HG03108 (cell line): ENCODE data around the gene LRRC9.
"Not testable (repeated sequence)": the region's sequence is repeated elsewhere in the genome, so short reads cannot be mapped to it uniquely, and the experiment has no call there.

Source experiments
- ATAC-seq: cut with Tn5 transposase; IDR thresholded peaks from one replicate; pipeline ENCODE4 v1.9.1; 2021; ENCODE audit warnings: moderate library complexity; ENCODE audit not compliant: unreplicated experiment

The LRRC9 gene

DNA sequence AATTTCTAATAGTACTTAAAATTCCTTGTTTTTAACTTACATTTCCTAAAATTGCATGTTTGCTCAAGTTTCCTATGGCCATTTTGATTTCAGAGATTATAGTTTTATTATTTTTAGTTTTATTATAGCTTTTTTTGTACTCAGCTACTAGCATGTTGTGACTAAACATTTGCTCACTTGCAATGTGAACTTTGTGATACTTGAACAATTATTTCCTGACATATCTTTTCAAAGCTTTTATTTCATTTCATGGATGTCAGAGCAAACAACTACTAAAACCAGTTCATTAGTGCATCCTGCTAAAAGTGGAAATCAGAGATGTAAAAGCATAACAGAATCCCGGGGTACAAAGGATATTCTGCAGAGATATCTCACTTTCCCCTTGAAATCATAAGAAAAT is 138.1 kb downstream of the LRRC9 start:
- ATAC-seq = no peak

DNA sequence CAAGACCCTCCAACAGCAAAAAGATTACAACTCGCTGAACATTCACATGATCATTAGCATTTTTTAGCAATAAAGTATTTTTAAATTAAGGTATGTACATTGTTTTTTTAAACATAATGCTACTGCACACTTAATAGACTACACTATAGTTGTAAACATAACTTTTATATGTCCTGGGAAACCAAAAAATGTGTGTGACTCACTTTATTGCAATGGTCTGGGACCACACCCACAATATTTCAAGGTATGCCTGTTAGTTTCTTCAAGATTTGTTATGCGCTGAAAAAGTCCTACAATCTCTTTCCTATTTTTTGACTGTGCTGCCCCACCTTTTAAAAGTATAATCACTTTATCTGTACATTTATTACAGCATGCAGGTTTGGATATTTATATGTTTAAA is 141.4 kb downstream of the LRRC9 start:
- no peak for ATAC-seq

DNA sequence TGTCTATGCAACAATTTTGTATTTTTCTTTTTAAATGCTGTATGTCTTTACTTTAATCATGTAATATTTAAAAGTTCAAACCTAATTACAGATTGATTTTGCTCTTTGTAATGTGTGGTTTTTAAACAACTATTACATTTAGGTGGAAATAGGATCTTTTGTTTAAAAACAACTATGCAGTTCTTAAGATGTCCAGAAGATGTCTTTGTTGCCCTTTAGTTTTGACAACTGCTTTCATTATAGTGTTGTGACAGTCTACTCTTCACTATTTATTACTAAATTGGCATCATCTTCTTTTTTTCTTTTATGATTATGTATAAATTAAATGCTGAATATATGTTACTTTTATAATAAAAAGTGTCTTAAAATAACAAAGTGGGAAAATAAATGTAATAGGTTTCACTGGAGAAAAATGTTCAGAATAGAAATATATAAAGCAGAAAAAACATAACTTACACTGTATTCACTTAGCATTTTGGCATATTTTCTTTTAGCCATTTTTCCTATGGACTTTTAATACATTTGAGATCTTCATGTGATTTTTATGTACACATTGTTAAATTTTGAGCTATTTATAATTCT is 144.6 kb downstream of the LRRC9 start:
- ATAC-seq = no peak

DNA sequence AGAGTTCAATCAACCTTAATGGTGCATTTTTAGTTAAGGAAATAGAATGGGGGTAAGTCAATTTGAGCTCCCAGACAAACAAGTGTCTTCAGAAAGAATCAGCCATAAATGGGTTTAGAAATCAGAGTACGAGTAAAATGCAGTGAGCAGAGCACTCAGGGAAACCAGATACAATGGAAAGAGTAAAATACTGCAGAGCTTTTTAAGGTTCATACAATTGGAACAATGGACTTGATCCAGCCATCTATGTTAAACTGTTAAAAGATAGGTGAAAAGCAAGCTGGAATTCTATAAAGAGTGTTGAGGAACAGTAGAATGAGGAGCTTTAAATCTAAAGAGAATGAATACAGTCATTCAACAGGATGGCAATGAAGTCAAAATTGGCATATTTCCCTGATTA is 147.9 kb downstream of the LRRC9 start:
- no peak for ATAC-seq

DNA sequence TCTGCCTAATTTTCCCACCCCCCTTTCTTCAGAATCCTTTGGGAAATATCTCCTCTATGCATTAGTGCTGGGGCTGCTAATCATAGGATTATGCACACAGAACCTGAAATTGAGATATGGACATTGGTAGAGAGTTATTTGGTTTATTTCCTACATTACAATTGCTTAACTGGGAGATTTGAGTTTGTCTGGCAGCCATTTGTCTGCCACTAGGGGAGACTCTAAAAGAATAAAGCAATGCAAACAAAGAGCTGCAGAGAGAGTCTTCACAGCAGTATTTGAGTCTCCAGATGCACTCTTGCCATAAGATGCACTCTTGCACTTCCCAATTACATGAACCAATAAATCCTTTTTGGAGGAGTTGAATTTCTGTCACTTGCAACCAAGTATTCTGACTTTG is 159.8 kb downstream of the LRRC9 start:
- no peak for ATAC-seq

DNA sequence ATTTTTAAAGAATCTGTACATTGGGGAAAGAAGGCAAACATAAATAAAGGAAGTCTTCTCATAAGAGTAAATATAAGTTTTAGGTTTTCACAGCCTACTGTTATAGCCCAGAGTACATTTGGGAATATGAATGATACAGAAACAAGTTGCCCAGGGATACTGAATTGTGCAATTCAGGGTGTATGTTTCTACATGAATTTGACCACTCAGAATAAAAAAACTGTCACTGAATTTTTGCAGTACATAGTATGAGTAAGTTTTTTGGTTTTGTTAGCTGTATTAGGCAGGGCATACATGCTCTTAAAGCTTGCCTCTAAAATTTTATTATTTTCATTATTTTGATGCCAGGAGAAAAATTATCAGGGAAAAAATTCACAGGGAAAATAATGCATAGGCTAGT is 165.1 kb downstream of the LRRC9 start:
- no peak for ATAC-seq

DNA sequence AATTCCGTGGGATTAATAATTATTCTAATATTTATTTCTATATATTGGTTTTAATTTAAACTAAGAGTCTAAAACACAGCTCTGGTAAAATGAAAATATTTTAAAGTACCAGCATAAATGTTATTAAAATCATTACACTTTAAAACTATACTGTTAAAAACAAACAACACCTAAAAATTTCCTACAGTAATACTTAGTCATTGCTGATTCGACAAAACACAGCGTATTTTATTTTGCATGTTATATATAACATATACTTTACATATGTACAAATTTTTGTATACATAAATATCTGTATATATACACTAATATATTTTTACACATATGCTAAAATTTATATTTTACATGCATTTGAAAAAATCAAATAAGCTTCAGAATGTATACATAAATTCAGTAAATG is 165.7 kb downstream of the LRRC9 start:
- no peak for ATAC-seq

DNA sequence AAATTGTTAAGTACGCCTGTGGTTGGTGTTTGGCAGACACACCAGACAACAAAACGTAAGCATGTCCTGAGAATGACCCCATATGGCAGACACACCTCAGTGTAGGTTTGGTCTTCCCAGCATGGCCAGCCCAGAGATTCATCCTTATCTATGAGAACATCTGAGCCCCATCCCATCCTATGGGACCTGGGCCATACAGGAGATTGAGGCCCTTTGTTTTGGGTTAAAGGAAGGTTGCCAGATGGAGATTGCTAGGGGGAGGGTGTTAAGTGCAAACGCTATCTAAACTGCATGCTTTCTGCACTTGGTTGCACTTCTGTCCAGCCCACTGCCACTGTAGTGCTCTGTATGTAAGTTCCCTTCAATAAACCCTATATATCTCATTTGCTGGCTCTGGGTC is 167.7 kb downstream of the LRRC9 start:
- no peak for ATAC-seq

DNA sequence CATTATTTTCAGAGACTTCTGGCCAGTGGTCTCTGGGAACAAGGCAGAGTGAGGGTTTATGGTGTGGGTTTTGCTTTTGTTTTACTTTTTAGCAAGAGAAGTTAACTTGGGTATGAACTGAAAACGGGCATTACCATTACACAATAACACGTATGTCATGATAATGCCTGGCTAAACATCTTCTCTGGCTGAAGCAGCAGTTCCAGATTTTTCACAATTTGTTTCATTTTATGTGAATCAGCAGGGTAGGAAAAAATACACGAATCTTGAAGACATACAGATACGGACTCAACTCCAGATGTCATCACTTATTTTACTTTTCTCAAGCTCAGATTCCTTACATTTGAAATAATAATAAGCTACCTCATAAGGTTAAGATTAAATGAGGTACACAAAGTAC is 169.3 kb downstream of the LRRC9 start:
- no peak for ATAC-seq

DNA sequence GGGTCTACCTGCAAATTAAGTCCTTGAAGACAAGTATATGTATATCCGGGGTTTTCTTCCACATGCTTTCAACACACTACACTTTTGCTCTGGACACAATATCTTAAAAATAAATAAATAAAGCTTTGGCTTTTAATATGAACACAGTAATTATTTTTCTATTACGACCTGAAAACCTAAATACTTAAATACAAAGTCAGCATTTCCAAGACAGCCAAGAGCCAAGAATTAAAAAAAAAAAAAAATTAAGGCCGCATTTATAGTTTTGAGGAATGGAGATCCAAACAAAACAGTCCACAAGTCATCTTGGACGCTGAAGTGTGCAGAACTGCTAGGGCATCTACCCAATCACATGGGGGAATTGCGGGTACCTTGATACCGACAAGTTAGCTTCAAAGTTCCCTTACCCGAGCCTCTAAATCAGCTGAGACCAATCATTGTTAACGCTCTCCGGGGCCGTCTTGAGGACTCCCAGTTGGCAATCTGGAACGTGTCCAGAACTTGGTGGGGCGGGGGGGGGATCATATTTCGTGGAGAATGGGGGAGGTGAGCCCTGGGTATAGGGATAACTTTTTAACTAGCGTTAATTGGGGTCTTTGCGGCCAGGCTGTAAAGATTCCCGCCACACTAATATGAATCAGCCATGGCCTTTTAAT is 171.0 kb downstream of the LRRC9 start:
- no peak for ATAC-seq

DNA sequence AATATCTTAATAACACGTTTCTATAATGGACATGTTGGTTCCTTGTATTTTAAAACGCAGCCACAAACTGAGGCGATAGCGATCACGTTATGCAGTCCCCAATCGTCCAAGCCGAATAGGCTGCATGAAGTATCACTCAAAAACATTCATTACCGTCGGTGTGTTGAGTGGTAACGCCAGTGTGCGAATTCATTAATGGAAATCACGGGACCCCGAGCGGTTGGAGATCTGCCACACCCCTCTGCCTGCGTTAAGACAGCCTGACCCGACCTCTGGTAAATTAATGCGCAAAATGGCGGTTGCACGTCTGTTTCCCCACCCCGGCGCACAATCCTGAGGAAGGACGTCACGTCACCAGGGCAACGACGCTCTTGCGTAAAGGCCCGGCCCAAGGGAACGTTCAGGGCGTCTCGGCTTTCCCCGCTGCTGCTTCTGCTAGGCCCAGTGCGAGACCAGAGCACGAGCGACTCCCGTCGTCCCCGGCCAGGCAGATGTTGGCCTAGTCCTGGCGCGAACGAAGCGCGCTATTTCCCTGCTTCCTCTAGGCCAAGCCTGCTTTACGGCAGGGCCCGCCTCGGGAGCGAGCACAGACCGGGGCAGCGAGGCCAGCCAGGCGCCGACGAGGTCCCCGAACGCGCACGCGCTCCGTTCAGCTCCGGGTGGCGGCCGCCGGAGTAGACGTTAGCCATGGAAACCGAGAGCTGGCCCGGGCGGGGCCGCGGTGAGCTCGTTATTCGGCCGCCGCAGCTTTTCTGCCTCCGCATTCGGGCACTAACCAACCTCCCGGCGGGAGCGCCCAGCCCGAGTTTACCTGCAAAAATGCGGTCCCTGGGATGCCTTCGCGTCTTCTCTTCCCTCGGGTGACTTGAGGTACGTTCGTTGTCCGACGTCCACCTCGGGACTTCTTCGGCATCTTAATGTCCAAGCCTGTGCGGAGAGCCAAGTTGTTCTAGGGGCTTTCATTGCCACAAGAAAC is 171.9 kb downstream of the LRRC9 start, which contains the start of gene PCNX4:
TSS of gene PCNX4 (plus strand) at position 374 of the 976 bp plus-strand sequence. CDS start 15,716 bp downstream, outside the sequence.
- peak; percentile 92 for ATAC-seq

DNA sequence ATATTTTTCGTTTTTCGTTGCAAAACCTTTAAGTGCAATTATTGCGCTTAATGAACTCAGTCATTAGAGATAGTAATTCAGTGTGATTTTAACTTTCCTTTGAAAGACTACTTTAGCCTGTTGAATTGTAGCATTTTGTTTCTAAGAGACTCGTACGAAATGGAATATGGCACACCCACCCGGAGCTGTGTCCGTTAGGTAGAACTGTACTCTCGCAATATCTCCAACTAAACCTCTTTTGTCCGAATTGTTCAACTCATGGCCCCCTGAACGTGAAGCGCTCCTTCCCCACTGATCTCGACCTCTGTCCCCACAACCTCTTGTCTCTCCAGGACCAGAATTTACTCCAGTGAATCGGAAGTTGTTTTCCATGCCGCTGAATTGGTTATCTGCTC is 172.6 kb downstream of the LRRC9 start:
- ATAC-seq = no peak

DNA sequence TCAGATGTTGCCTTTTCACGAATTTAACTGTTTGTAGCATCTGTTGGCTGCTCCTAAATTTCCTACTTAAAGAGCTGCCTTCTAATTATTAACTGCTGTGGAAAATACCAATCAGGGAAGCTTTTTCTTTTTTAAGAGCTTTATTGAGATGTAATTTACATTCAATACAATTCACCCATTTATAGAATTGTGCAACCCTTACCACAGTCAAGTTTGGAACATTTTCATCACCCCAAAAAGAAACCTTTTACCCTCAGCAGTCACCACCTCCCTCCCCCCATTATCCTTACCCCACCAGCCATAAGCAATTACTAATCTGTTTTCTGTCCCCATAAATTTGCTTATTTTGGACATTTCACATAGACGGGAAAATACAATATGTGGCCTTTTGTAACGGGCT is 173.1 kb downstream of the LRRC9 start:
- no peak for ATAC-seq

DNA sequence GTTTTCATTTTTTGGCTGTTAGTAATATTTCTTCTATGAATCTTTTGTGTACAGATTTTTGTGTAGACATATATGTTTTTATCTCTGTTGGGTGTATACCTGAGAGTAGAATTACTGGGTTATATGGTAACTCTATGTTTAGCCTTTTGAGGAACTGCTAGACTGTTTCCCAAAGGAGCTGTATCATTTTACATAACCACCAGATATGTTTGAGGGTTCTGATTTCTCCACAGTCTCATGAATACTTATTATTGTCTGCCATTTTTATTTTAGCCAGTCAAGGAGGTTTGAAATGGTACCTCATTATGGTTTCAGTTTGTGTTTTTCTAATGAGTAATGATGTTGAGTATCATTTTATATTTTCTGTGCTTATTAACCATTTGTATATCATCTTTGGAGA is 173.7 kb downstream of the LRRC9 start:
- ATAC-seq = no peak

DNA sequence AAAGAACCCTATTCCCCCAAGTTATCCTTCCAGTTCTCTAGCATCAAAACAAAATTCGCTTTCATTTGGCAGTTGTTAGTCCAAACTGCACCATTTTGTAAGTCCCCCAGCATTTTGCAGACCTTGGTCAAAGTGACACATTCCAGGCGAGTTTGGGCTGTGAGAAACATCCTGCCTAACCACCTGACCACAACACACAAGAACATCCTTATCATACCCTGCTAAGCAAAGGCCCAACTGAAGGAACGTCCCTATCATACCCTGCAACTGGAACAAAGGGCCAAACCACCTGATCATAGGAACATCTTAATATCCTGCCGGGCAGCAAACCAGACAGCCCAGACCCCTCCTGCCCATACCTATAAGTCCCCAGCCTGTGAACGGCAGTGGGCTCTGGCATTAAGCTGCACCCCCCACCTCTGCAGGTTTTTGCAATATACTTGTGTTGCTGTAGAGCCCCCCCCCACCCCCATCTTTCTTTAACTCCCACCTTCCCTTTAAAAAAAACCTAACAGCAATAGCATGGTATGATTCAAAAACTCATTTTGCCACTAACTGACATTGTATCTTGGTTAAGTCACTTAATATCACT is 174.5 kb downstream of the LRRC9 start:
- ATAC-seq = no peak

DNA sequence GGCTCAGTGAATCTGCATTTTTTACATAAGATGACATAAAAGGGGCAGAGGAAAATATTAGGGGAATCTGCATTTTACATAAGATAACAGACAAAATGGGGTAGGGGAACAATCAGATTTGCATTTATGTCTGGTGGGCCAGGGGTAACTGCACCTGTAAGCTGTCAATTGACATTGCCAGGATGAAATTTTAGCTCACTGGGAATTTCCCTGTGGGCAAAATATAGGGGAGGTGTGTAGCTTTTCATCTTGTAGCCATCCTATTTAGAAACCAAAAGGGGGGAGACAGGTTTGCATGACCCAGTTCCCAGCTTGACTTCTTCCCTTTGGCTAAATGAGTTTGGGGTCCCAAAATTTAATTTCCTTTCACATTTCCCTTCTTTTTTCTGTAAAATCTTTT is 175.3 kb downstream of the LRRC9 start:
- ATAC-seq = no peak

DNA sequence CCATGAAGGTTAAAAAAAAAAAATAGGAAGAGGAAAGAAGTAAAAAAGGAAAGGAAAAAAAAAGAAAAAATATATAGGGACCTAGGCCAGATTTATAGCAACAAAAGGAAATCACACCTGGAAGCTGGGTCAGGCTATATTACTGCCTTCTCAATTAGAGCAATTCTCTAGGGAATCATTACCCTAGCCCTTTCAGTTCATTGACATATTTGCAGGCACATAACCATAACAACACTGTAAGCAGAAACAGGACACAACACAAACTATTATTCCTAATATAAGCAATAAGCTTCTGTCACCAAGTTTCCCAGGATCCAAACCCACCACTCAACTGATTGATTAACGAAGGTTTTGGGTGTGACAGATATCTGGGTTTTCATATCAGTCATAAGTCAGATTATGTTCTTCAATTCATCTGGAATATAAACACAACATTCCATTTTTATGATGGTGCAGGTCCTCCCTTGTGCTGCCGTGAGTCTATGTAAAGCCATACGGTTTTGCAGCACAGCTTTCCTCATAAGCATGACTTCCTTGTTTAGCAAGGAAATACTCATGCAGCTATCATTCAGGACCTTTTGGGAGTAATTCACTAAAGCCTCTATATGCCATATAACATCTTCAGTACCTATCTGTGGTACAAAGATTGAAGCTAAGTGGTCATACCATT is 176.0 kb downstream of the LRRC9 start:
- no peak for ATAC-seq

DNA sequence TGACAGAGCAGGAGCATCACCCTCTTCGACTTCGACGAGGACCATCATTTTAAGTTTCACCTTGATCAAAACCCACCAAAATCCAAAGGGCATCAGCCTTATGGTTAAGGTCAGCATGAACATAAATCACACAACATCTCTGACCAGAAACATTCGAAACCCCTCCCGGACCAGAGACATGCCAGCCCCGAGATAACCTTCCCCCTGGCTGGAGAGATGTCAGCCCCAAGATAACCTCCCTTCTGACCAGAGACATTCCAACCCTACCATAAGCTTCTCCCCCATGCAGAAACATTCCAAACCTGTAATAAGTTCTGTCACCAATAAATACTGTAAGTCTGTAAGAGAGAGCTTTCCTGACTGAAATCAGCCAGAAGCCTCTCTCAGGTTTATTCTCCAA is 178.0 kb downstream of the LRRC9 start:
- no peak for ATAC-seq

DNA sequence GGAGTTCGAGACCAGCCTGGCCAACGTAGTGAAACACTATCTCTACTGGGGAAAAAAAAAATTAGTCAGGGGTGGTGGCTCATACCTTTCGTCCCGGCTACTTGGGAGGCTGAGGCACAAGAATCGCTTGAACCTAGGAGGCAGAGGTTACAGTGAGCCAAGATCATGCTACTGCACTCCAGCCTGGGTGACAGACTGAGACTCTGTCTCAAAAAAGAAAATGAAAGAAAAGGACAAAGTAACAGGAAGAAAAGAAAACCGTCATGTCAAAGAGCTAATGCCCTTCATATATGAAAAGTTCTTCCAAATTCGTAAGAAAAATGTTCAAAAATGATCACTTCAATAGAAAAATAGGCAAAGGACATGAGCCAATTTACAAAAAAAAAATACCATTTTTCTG is 179.9 kb downstream of the LRRC9 start:
- ATAC-seq = not testable (repeated sequence)

DNA sequence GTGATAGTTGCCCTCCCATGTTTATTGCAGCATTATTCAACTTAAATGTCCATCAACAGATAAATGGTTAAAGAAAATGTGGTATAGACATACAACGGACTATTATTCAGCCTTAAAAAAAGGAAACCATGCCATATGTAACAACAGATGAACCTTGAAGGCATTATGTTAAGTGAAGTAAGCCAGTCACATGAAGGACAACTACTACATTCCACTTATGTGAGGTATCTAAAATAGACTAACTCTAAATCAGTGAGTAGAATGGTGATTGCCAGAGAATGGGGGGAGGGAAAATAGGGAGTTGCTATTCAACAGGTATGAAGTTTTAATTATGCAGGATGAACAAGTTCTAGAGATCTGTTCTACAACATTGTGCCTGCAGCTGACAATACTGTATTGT is 181.8 kb downstream of the LRRC9 start:
- no peak for ATAC-seq

DNA sequence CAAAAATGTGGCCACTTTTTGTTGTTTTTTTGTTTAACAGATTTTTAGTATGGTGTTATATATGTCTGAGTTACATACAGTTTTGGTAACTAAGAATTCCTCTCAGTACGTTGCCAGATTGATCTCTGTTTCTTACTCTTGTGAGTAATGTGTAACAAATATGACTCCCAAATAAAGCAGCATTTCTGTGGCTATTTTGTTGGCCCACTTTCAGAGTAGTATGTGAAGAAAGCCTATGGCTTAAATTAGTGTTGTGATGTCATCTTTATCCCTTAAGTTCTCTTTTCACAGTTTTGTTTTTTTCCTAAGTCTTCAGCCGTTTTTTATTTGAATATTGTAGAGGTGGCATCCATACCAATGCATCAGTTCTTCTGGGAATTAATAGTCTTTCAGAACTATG is 182.4 kb downstream of the LRRC9 start:
- no peak for ATAC-seq
